Astrocyte of the hippocampus (primary cell): ENCODE results near the gene STXBP5.

Experiments used
- DNase-seq: peaks from one replicate; pipeline ENCODE4 v3.0.0; 2011; ENCODE audit warnings: low read depth, low spot score

Gene STXBP5

GRCh38 chr6:147209762-147210449 is 5.7 kb downstream of the STXBP5 start:
- DNase-seq: no peak

- no peak for DNase-seq
Observed at GRCh38 chr6:147211349-147211748, 7.1 kb downstream of the STXBP5 start.

- DNase-seq: no peak
Observed at GRCh38 chr6:147211831-147212230, 7.6 kb downstream of the STXBP5 start.

GRCh38 chr6:147212622-147213021 is 8.4 kb downstream of the STXBP5 start:
- no peak for DNase-seq

- DNase-seq: no peak
Observed at GRCh38 chr6:147213772-147214171, 9.6 kb downstream of the STXBP5 start.

GRCh38 chr6:147214248-147215227 is 10.3 kb downstream of the STXBP5 start:
- DNase-seq: no peak

GRCh38 chr6:147216915-147217314 is 12.7 kb downstream of the STXBP5 start:
- no peak for DNase-seq

GRCh38 chr6:147217840-147218404 is 13.7 kb downstream of the STXBP5 start:
- DNase-seq: no peak

- DNase-seq: no peak
Observed at GRCh38 chr6:147218797-147219196, 14.6 kb downstream of the STXBP5 start.

GRCh38 chr6:147219463-147219862 is 15.2 kb downstream of the STXBP5 start:
- no peak for DNase-seq

- no peak for DNase-seq
Observed at GRCh38 chr6:147220345-147220744, 16.1 kb downstream of the STXBP5 start.

GRCh38 chr6:147221739-147222138 is 17.5 kb downstream of the STXBP5 start:
- no peak for DNase-seq

- peak; percentile 37 for DNase-seq
Observed at GRCh38 chr6:147222160-147222838, 18.1 kb downstream of the STXBP5 start.

GRCh38 chr6:147223736-147224135 is 19.5 kb downstream of the STXBP5 start:
- no peak for DNase-seq

- DNase-seq: no peak
Observed at GRCh38 chr6:147226163-147226724, 22.0 kb downstream of the STXBP5 start.

GRCh38 chr6:147226877-147227276 is 22.7 kb downstream of the STXBP5 start:
- no peak for DNase-seq

GRCh38 chr6:147227770-147228320 is 23.6 kb downstream of the STXBP5 start:
- no peak for DNase-seq

GRCh38 chr6:147231589-147231988 is 27.4 kb downstream of the STXBP5 start:
- DNase-seq: no peak

- no peak for DNase-seq
Observed at GRCh38 chr6:147234685-147235084, 30.5 kb downstream of the STXBP5 start.

- DNase-seq: no peak
Observed at GRCh38 chr6:147238164-147238563, 33.9 kb downstream of the STXBP5 start.

- no peak for DNase-seq
Observed at GRCh38 chr6:147238906-147239305, 34.7 kb downstream of the STXBP5 start.
